Measurements from ENCODE around the gene FAM149A. TPM values are rescaled to one million over a fixed set of nuclear protein-coding genes. Genes with fewer than 3 reads are reported as not detected.

Gene FAM149A
- total RNA-seq, 1 experiment from 2014 or later: 6.6 TPM

- no peak overlapping the region for H3K4me3 ChIP-seq (ENCODE audit: low read depth, low read length)
- no TSS peak for BruUV-seq (replicated peaks)
- ChIA-PET POLR2A (no interaction called here), CTCF (no interaction called here)
- Mint-ChIP-seq H3K27ac (ENCODE audit: unreplicated experiment) (no peak overlapping the region), H3K27me3 (ENCODE audit: insufficient read depth, unreplicated experiment) (no peaks in the 10 kb centered on the region), H3K36me3 (ENCODE audit: insufficient read depth, unreplicated experiment) (no peaks in the 10 kb centered on the region), H3K4me1 (ENCODE audit: low read depth, unreplicated experiment) (no peaks in the 10 kb centered on the region), H3K4me3 (ENCODE audit: unreplicated experiment) (no peak overlapping the region), H3K9me3 (ENCODE audit: unreplicated experiment) (no peaks in the 10 kb centered on the region)
- no peak for DNase-seq
- H3K36me3 ChIP-seq (ENCODE audit: control insufficient read depth, insufficient read depth, low read length): no peaks in the 10 kb centered on the region
- no peaks in the 10 kb centered on the region for H3K27me3 ChIP-seq (replicated peaks; ENCODE audit: control insufficient read depth, insufficient read depth, low read length)
- intact Hi-C loops (cut with micrococcal nuclease; ENCODE audit: unreplicated experiment): no loop called here
- no peaks in the 10 kb centered on the region for H3K9me3 ChIP-seq
- no peak for TF ChIP-seq CTCF (IDR thresholded peaks at IDR 0.05; ENCODE audit: insufficient read depth in 1 of 2, low read depth in 1 of 2, low read length in 1 of 2, severe bottlenecking in 1 of 2, unreplicated experiment in 1 of 2)
- H3K4me1 ChIP-seq: 0 out of 2 replicates have a peak, but pooled peaks cover 4% of the 10 kb centered on the region
Measured at GRCh38 chr4:186107947-186108346, 3.4 kb downstream of the FAM149A start.

- Mint-ChIP-seq H3K27ac (ENCODE audit: unreplicated experiment) (no peak overlapping the region), H3K9me3 (ENCODE audit: unreplicated experiment) (no peaks in the 10 kb centered on the region), H3K4me1 (ENCODE audit: low read depth, unreplicated experiment) (no peaks in the 10 kb centered on the region), H3K27me3 (ENCODE audit: insufficient read depth, unreplicated experiment) (no peaks in the 10 kb centered on the region), H3K36me3 (ENCODE audit: insufficient read depth, unreplicated experiment) (no peaks in the 10 kb centered on the region), H3K4me3 (ENCODE audit: unreplicated experiment) (no peak overlapping the region)
- no peak for DNase-seq
- POLR2A ChIA-PET: no interaction called here
- Histone ChIP-seq H3K36me3 (ENCODE audit: control insufficient read depth, insufficient read depth, low read length) (no peaks in the 10 kb centered on the region), H3K4me3 (ENCODE audit: low read depth, low read length) (no peak overlapping the region), H3K9me3 (no peaks in the 10 kb centered on the region), H3K4me1 (0 out of 2 replicates have a peak, but pooled peaks cover 4% of the 10 kb centered on the region), H3K27me3 (replicated peaks; ENCODE audit: control insufficient read depth, insufficient read depth, low read length) (no peaks in the 10 kb centered on the region)
- intact Hi-C loops (cut with micrococcal nuclease; ENCODE audit: unreplicated experiment): no loop called here
- CTCF ChIA-PET: no interaction called here
- TF ChIP-seq CTCF (IDR thresholded peaks at IDR 0.05; ENCODE audit: insufficient read depth in 1 of 2, low read depth in 1 of 2, low read length in 1 of 2, severe bottlenecking in 1 of 2, unreplicated experiment in 1 of 2): no peak
- BruUV-seq (replicated peaks): no TSS peak
Measured at GRCh38 chr4:186108391-186108790, 3.9 kb downstream of the FAM149A start.

- Histone ChIP-seq H3K4me1 (0 out of 2 replicates have a peak, but pooled peaks cover 1% of the 10 kb centered on the region), H3K4me3 (ENCODE audit: low read depth, low read length) (no peak overlapping the region), H3K27me3 (replicated peaks; ENCODE audit: control insufficient read depth, insufficient read depth, low read length) (no peaks in the 10 kb centered on the region), H3K9me3 (no peaks in the 10 kb centered on the region), H3K36me3 (ENCODE audit: control insufficient read depth, insufficient read depth, low read length) (no peaks in the 10 kb centered on the region)
- Mint-ChIP-seq H3K27me3 (ENCODE audit: insufficient read depth, unreplicated experiment) (no peaks in the 10 kb centered on the region), H3K4me3 (ENCODE audit: unreplicated experiment) (no peak overlapping the region), H3K4me1 (ENCODE audit: low read depth, unreplicated experiment) (no peaks in the 10 kb centered on the region), H3K36me3 (ENCODE audit: insufficient read depth, unreplicated experiment) (no peaks in the 10 kb centered on the region), H3K9me3 (ENCODE audit: unreplicated experiment) (no peaks in the 10 kb centered on the region), H3K27ac (ENCODE audit: unreplicated experiment) (no peak overlapping the region)
- intact Hi-C loops (cut with micrococcal nuclease; ENCODE audit: unreplicated experiment): no loop called here
- no peak for TF ChIP-seq CTCF (IDR thresholded peaks at IDR 0.05; ENCODE audit: insufficient read depth in 1 of 2, low read depth in 1 of 2, low read length in 1 of 2, severe bottlenecking in 1 of 2, unreplicated experiment in 1 of 2)
- POLR2A ChIA-PET: no interaction called here
- CTCF ChIA-PET: no interaction called here
- BruUV-seq (replicated peaks): no TSS peak
- DNase-seq: no peak
Measured at GRCh38 chr4:186109245-186109644, 4.7 kb downstream of the FAM149A start.
